Stimulated activated CD4-positive, alpha-beta T cell treated with anti-CD3 and anti-CD28 coated beads, Interleukin-4, amount 100 ng/mL, for 24 hours (primary cell): Measurements from ENCODE around the gene YTHDF1.

Experiments
- DNase-seq: peaks from one replicate; pipeline ENCODE4 v3.0.0-alpha.2; 2020

Gene YTHDF1

DNA sequence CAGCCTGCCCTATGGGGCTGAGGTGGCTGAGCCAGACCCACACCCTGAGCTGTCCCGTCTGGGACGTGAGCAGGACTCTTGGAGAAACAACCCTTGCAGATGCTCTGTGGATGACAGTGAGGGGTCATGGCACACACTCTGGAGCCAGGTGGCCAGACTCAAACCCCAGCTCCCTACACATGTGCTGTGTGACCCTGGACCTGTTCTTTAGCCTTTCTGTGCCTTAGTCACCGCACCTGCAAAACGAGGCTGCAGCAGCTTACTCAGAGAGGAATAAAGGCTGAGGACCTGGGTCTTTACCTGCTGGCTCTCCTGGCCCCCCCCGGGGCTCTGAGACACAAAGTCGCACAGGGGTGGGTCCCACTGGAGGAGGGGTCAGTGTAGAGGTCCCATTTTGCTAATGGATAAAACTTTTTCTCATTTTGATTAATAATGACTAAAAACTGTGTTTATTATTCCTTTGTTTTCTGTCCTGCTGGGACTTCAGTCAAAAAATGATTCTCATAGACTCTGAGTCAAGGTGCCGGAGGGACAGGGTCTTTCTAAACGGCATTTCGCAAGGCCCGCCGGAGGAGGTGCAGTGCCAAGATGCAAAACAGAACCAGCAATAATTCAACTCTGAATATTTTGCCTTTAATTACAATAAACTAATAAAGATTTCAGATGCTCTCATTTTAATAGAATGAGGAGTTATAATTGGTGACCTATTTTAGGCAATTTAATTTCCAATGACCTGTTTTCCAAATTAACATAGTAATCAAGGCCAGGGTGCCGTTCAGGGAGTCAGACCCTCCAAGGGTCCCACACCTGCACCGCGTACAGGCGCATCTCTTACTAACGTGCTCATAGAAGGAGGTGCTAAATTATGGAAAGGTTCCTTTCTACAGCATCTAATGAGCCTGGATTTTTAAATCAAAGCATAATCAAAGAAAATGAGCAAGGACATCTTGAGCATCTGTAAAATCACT, 62.4 kb downstream of the YTHDF1 start:
- no peak for DNase-seq

DNA sequence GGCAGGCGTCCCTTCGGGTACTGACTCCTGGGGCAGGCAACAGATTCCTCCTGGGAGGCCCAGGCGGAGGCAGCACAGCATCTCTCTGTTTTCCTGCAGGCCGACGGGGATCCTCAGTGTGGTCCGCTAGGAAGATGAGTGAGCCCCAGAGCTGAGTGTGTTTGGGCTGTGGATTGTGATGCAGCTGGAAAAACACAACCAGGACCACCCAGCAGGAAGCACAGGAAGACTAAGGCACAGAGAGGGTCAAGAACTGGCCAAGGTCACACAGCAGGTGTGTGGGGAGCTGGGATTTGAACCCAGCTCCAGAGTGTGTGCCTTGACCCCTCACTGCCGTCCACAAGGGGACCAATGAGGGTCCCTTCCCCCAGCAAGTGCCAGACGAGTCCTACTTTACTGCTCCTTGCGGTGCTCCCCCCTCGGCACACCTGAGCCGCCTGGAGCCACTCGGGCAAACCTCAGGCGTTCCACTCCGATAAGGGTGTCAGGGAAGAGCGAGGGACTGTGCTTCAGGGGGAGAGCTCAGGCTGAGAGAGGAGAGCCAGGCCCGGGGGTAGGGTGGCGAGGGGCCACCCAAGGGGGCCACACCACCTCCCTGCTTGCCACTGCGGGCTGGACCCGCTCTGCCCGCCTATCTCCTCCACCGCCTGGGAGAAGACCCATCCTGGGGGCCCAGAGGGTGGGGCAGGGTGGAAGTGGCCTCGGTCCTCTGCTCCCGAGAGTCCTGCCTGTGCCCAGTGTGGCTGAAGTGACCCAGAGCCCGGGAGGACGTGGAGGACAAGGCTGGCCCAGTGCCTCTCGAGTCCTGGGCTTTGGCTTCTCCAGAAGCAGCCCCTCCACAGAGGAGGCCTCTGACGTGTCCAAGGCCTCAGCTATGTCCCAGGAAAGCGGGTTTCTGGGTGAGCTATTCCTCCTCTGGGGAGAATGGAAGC, 63.3 kb downstream of the YTHDF1 start:
- no peak for DNase-seq

- DNase-seq: no peak
Observed at GRCh38 chr20:63151554-63152321, 64.2 kb downstream of the YTHDF1 start.

GRCh38 chr20:63150911-63151531, 64.9 kb downstream of the YTHDF1 start:
- no peak for DNase-seq

DNA sequence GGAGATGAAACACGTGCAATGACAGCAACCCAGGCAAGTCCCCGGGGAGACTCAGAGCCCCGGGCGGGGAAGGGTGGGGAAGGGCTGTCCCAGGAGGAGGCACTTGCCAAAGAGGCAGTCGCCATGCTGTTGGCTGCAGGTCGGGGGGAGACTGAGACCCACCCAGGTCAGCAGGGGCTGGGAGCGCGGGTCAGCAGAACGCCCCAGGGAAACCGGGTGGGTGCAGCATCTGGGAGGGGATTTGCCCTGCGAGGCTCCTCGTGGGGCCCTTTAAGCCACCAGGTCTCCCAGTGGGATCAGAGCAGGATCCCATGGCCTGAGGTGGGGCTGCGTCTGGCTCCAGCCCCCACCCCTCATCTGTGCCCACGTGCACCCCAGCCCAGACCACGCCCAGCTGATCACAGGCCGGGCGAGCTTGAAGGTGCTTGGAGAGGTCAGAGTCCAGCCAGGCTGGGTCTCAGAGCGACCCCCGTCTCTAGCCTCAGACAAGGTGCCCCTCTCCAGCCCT, 65.5 kb downstream of the YTHDF1 start:
- DNase-seq: no peak

GRCh38 chr20:63149531-63150192, 66.3 kb downstream of the YTHDF1 start:
- DNase-seq: no peak

- no peak for DNase-seq
Observed at GRCh38 chr20:63148696-63149095, 67.2 kb downstream of the YTHDF1 start.

- no peak for DNase-seq
Observed at GRCh38 chr20:63147532-63147931, 68.4 kb downstream of the YTHDF1 start.
